Kidney tubule cell (primary cell): ENCODE measurements around the gene STPG3.

Experiments
- DNase-seq: peaks from one replicate; pipeline ENCODE4 v3.0.0-alpha.2; 2018; ENCODE audit warnings: low spot score

Gene STPG3

GRCh38 chr9:137245450-137246421 is 5.3 kb upstream of the STPG3 start:
- DNase-seq = no peak

- peak; percentile 64 for DNase-seq
These were observed 3.8 kb upstream of the STPG3 start for GRCh38 chr9:137247135-137247915.

- no peak for DNase-seq
These were observed 3.2 kb upstream of the STPG3 start for GRCh38 chr9:137247916-137248175.

GRCh38 chr9:137250329-137251193 is 525 bp upstream of the STPG3 start:
- no peak for DNase-seq

- no peak for DNase-seq
These were observed 593 bp downstream of the STPG3 start for GRCh38 chr9:137251490-137252268.

GRCh38 chr9:137252555-137253506 is 1.7 kb downstream of the STPG3 start:
- no peak for DNase-seq

- DNase-seq = peak; percentile 30
These were observed 2.9 kb downstream of the STPG3 start for GRCh38 chr9:137253717-137254623.

GRCh38 chr9:137254624-137255447 is 3.8 kb downstream of the STPG3 start, which contains the start of gene NELFB:
NELFB (plus strand) TSS chr9:137255327.
- DNase-seq = peak; percentile 90

- peak; percentile 58 for DNase-seq
These were observed 4.5 kb downstream of the STPG3 start for GRCh38 chr9:137255448-137256114.

- no peak for DNase-seq
These were observed 5.3 kb downstream of the STPG3 start for GRCh38 chr9:137256362-137256761.

- DNase-seq = no peak
These were observed 5.8 kb downstream of the STPG3 start for GRCh38 chr9:137256856-137257255.

- DNase-seq = peak; percentile 33
These were observed 11.3 kb downstream of the STPG3 start for GRCh38 chr9:137262173-137262908.

GRCh38 chr9:137262909-137263285 is 11.8 kb downstream of the STPG3 start:
- no peak for DNase-seq

GRCh38 chr9:137263506-137263905 is 12.4 kb downstream of the STPG3 start:
- DNase-seq = no peak

GRCh38 chr9:137264067-137264466 is 13.0 kb downstream of the STPG3 start:
- no peak for DNase-seq

GRCh38 chr9:137265496-137266161 is 14.5 kb downstream of the STPG3 start:
- no peak for DNase-seq
